Effector CD4-positive, alpha-beta T cell (primary cell): ENCODE measurements around the gene CCDC192.
"Not testable (repeated sequence)": the region's sequence is repeated elsewhere in the genome, so short reads cannot be mapped to it uniquely, and the experiment has no call there.

Source experiments
- DNase-seq: peaks from one replicate; pipeline ENCODE4 v3.0.0-alpha.2; 2020

CCDC192 gene

GRCh38 chr5:127769386-127769785 is 66.2 kb downstream of the CCDC192 start:
- DNase-seq, result no peak

GRCh38 chr5:127770272-127770671 is 67.1 kb downstream of the CCDC192 start:
- DNase-seq, result no peak

GRCh38 chr5:127772531-127772930 is 69.3 kb downstream of the CCDC192 start:
- DNase-seq, result no peak

DNA sequence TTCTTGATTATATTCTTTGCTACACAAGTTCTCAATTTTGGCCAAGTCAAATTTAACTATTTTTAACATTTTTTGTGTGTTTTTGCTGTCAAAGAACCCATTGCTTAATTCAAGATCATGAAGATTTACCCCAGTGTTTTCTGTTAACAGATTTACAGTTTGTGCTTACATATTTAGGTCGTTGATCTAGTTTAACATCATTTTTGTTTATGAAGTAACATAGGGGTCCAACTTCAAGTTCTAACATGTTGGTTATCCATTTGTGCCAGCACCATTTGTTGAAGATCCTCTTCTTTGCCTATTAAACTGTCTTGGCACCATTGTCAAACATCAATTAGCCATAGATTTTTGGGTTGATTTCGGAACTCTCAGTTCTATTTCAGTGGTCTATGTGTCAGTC is 71.0 kb downstream of the CCDC192 start:
- DNase-seq, result no peak

DNA sequence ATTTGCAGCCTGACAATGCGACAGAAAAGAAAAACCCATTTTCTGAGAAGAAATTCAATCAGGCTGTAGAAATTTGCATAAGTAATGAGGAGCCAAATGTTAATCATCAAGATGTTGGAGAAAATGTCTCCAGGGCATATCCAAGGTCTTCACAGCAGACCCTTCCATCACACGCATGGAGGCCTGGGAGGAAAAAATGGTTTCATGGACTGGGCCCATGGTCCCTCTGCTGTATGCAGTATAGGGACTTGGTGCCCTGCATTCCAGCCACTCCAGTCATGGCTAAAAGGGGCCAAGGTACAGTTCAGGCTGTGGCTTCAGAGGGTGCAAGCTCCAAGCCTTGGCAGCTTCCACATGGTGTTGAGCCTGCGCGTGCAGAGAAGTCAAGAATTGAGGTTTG is 73.3 kb downstream of the CCDC192 start:
- no peak for DNase-seq

GRCh38 chr5:127777957-127778356 is 74.8 kb downstream of the CCDC192 start:
- no peak for DNase-seq

DNA sequence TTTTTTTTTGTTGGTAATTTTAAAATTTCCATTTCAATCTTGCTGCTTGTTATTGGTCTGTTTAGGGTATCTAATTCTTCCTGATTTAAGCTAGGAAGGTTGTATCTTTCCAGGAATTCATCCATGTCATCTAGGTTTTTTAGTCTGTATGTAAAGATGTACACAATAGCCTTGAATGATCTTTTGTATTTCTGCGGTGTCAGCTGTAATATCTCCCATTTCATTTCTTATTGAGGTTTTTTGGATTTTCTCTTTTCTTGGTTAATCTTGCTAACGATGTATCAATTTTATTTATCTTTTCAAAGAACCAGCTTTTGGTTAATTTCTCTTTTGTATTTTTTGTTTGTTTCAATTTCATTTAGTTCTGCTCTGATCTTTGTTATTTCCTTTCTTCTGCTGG is 79.3 kb downstream of the CCDC192 start:
- not testable (repeated sequence) for DNase-seq

GRCh38 chr5:127785098-127785927 is 82.1 kb downstream of the CCDC192 start:
- DNase-seq, result no peak

DNA sequence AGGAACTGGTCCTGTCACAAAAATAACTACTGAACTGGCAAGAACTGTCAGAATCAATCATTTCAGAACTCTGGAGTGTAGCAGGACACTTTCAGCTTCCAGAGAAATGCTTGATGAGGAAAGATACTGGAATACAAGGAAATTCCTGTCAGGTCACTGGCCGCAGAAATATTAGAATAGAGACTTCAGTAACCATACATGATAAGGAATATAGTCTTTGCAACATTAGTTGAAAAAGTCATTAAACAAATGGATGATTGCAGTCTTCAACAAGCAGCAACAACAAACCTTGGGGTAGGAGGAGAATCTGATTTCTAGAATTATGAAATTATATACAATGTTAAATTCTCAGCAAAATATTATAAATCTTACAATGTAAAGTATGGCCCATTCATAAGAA is 88.2 kb downstream of the CCDC192 start:
- DNase-seq, result no peak

GRCh38 chr5:127791908-127792307 is 88.7 kb downstream of the CCDC192 start:
- not testable (repeated sequence) for DNase-seq

DNA sequence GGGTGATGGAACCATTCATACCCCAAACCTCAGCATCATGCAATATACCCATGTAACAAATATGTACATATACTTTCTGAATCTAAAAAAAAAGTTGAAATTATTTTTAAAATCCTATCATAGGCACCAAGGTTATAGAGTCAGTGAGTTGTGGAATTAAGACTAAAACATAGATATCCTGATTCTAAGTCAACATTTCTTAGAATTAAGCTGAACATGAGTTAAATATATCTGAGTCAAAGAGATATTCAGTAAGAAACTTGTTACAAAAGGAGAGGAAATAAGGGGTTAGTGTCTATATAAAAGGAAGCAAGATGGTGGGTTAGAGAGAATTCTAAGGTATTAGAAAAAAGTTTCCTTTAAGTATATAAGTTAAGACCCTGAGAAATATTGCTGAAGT is 89.9 kb downstream of the CCDC192 start:
- DNase-seq, result no peak

DNA sequence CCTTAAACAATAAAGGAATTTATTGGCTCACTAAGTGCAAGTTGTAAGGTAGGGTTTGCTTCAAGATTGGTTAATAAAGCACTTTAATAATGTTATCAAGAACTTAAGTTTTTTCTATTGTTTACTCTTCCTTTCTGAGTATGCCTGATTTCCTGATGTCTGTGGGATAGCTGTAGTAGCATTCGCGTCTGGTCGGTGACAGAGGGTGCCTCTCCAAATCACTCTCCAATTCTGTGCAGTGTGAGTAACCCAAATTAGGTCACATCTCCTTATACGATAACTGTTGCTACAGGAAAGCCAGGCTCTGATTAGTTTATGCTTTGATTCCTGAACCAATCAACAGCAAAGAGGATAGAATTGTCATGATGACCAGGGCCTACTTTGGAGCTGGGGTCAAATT is 90.7 kb downstream of the CCDC192 start:
- no peak for DNase-seq

GRCh38 chr5:127796211-127796610 is 93.0 kb downstream of the CCDC192 start:
- DNase-seq, result no peak

- DNase-seq, result no peak
Observed at GRCh38 chr5:127799293-127799905, 96.2 kb downstream of the CCDC192 start.

GRCh38 chr5:127801751-127802476 is 98.7 kb downstream of the CCDC192 start:
- DNase-seq, result no peak

DNA sequence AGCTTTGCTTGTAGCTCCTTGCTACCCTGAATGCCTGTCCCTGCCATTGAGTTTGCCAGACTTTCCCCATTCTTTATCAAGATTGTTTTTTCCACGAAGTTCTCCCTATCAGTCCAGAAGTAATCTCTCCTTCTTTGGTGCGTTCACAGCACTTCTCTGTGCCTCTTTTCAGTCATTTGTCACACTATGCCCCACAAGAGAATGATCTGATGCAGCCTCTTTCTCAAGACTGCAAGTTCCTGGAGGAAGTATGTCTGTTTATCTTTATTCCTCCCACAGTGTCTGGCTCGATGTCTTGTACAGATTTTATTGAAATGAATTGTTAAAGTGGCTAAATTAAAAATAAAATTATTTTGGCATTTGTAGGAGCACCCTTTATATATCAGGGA is 99.3 kb downstream of the CCDC192 start:
- no peak for DNase-seq

- no peak for DNase-seq
Observed at GRCh38 chr5:127804886-127805426, 101.8 kb downstream of the CCDC192 start.

GRCh38 chr5:127805448-127805847 is 102.3 kb downstream of the CCDC192 start:
- no peak for DNase-seq

DNA sequence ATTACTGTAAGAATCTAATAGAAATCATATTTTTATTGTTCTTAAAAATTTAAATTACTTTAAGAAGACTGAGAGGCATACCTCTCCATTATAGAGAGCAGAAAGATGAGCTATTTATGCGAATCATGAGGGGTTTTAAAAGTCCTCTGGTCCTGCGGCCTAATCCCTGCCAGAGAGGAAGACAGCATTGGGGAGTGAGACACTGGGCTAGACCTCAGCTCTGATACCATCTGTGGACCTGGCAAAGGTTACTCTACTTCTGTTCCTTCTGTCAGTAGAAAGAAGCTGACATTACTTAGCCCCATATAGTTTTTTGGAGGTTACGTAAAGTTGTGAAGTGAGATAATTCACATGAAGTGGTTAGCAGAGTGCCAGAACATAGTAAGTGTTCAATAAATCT is 103.6 kb downstream of the CCDC192 start:
- no peak for DNase-seq

- DNase-seq, result no peak
Observed at GRCh38 chr5:127809533-127809932, 106.3 kb downstream of the CCDC192 start.

DNA sequence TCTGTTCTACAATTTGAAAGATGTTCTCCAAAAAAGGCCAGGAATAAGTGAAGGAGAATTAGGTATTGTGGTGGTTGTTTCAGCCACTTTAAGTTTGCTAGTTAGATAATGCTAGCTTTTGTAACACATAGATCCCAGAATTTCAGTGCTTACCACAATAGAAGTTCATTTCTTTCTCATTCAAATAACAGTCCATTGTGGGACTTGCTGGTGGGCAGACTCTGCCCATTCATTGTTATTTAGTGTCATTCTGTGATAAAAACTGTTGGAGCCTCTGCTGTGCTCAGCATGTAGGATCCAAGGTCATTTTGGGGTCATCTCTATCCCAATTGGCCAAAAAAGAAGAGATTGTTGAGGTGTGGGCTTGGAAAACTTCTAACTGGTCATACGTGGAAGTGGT is 106.8 kb downstream of the CCDC192 start:
- DNase-seq, result no peak

DNA sequence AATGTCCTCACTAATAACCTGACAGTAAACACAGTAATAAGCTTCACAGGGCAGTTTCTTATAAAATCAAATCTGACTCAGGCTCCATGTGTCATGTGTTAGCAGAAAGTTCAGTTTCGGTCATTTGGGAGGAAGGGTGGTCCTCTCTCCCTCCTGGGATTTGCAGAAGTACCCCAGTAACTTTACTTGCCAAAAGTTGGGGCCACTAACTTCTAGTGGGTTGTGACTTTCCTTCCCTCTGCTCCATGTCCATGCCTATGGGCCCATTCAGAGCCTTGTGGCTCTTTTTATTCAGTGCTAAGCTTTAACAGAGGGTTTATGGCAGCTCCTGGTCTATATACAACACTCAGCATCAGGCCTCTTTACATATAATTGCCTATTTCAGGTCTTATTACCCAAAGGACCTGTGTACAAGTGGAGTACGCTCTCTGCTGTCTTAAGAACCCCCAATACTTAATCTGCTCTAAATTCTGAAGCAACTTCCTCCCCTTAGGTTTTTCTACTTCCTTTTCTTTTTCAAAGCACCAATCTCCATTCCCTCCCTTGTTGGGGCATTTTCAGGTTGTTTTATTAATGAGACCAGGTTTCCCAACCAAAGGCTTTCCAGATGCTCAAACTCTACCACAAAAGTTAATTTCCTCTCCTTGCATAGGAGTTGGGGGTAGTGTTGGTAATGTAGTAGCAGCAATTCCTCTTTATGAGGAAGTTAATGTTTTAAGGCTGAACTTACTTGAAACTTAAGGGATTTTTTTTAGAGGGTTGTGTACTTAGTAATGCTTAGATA is 107.7 kb downstream of the CCDC192 start:
- DNase-seq, result no peak

- no peak for DNase-seq
Observed at GRCh38 chr5:127812570-127812969, 109.4 kb downstream of the CCDC192 start.
